Choroid plexus epithelial cell (primary cell): Measurements from ENCODE around the gene CSF2.

Source experiments
- DNase-seq: peaks from one replicate; pipeline ENCODE4 v3.0.0-alpha.2; 2010; ENCODE audit warnings: low read depth
- H3K4me3 ChIP-seq: 2 replicates; pipeline ENCODE4 v1.5.1; 2011; ENCODE audit warnings: low read depth, mild to moderate bottlenecking, control low read depth, low read length, moderate library complexity
- CTCF ChIP-seq: conservative IDR thresholded peaks from 2 replicates; pipeline ENCODE4 v1.5.1; 2011; ENCODE audit warnings: low read depth, mild to moderate bottlenecking, control low read depth, inconsistent platforms, low read length, moderate library complexity

CSF2 gene

GRCh38 chr5:132064738-132065331 is 8.8 kb upstream of the CSF2 start:
- peak; percentile 78 for DNase-seq
- H3K4me3 ChIP-seq: no peak overlapping the region
- TF ChIP-seq CTCF: peak; percentile 98

GRCh38 chr5:132065351-132065937 is 8.1 kb upstream of the CSF2 start:
- DNase-seq: peak; percentile 79
- TF ChIP-seq CTCF: peak; percentile 84
- H3K4me3 ChIP-seq: no peak overlapping the region

GRCh38 chr5:132065951-132066701 is 7.5 kb upstream of the CSF2 start:
- H3K4me3 ChIP-seq: no peak overlapping the region
- TF ChIP-seq CTCF: no peak
- DNase-seq: no peak

GRCh38 chr5:132066871-132067270 is 6.7 kb upstream of the CSF2 start:
- TF ChIP-seq CTCF: no peak
- no peak for DNase-seq
- no peak overlapping the region for H3K4me3 ChIP-seq

- no peak overlapping the region for H3K4me3 ChIP-seq
- DNase-seq: no peak
- TF ChIP-seq CTCF: no peak
Observed at GRCh38 chr5:132067451-132067850, 6.1 kb upstream of the CSF2 start.

- no peak for DNase-seq
- H3K4me3 ChIP-seq: no peak overlapping the region
- no peak for TF ChIP-seq CTCF
Observed at GRCh38 chr5:132067941-132068808, 5.4 kb upstream of the CSF2 start.
